ENCODE measurements around the gene CIC.

Gene CIC

GRCh38 chr19:42322305-42322704 lies 53.3 kb downstream of the CIC start:
- no peak for DNase-seq (ENCODE audit: low read depth)
- no peak for TF ChIP-seq CTCF (conservative IDR thresholded peaks at IDR 0.05; ENCODE audit: low read length)
- H3K4me3 ChIP-seq (ENCODE audit: low read length), result no peak overlapping the region

GRCh38 chr19:42323473-42323851 lies 54.4 kb downstream of the CIC start:
- H3K4me3 ChIP-seq (ENCODE audit: low read length), result no peak overlapping the region
- DNase-seq (ENCODE audit: low read depth), result no peak
- no peak for TF ChIP-seq CTCF (conservative IDR thresholded peaks at IDR 0.05; ENCODE audit: low read length)

GRCh38 chr19:42323852-42324654 lies 55.0 kb downstream of the CIC start:
- no peak overlapping the region for H3K4me3 ChIP-seq (ENCODE audit: low read length)
- DNase-seq (ENCODE audit: low read depth), result no peak
- TF ChIP-seq CTCF (conservative IDR thresholded peaks at IDR 0.05; ENCODE audit: low read length), result no peak

- peak; percentile 94; the same call in 1 of the 2 replicates for TF ChIP-seq CTCF (conservative IDR thresholded peaks at IDR 0.05; ENCODE audit: low read length)
- H3K4me3 ChIP-seq (ENCODE audit: low read length), result peak overlapping the region; percentile 29
- DNase-seq (ENCODE audit: low read depth), result no peak
Measured at GRCh38 chr19:42324655-42325307, 55.7 kb downstream of the CIC start.

GRCh38 chr19:42325308-42325895 lies 56.4 kb downstream of the CIC start, which contains the start of gene MEGF8:
Gene MEGF8 (plus strand): TSS chr19:42325635. CDS start chr19:42326244, 609 bp downstream.
- peak within 1 kb of the TSS; percentile 84 for H3K4me3 ChIP-seq (ENCODE audit: low read length)
- TF ChIP-seq CTCF (conservative IDR thresholded peaks at IDR 0.05; ENCODE audit: low read length), result no peak; the same call in 1 of the 2 replicates
- DNase-seq (ENCODE audit: low read depth), result peak; percentile 99

GRCh38 chr19:42325896-42326771 lies 57.1 kb downstream of the CIC start:
- no peak for DNase-seq (ENCODE audit: low read depth)
- peak; percentile 3; the same call in 1 of the 2 replicates for TF ChIP-seq CTCF (conservative IDR thresholded peaks at IDR 0.05; ENCODE audit: low read length)

More at GRCh38 chr19:42325896-42326771, 57.1 kb downstream of the CIC start:
- peak overlapping the region; percentile 84 for H3K4me3 ChIP-seq (ENCODE audit: low read length)
